ENCODE measurements around the gene EML6. TPM values are rescaled to one million over a fixed set of nuclear protein-coding genes. Genes with fewer than 3 reads are reported as not detected.

Gene EML6
- total RNA-seq, 2 experiments from 2014 or later = 0.96 to 1.2 TPM

DNA sequence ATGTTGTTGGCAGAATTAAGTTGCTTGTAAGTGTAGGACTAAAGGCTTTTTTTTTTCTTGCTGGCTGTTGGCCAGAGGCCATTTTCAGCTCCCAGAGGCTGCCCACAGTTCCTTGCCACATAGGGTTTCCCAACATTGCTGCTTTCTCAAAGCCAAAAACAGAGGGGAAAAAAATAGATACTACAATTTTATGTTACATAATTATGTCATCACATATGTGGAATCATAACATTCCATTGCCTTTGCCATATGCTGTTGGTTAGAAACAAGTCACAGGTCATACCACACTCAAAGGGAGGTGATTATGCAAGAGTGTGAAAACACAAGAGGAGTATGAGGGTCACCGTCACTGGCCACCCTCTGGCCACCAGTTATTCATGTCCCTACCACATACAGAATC is 172.3 kb downstream of the EML6 start:
- POLR2A ChIA-PET = no interaction called here
- Mint-ChIP-seq H3K36me3 (ENCODE audit: low read depth) (peaks cover 3% of the 10 kb centered on the region), H3K27me3 (no peaks in the 10 kb centered on the region), H3K27ac (no peak overlapping the region), H3K4me1 (peaks cover 20% of the 10 kb centered on the region), H3K4me3 (no peak overlapping the region), H3K9me3 (no peaks in the 10 kb centered on the region)
- DNase-seq = no peak
- CTCF ChIA-PET = interaction anchor here (0.6 to 1.4 kb wide), 2 partner anchors 9 to 76 kb away, joined by 3 to 4 read pairs; no protein-coding TSS in a partner anchor

DNA sequence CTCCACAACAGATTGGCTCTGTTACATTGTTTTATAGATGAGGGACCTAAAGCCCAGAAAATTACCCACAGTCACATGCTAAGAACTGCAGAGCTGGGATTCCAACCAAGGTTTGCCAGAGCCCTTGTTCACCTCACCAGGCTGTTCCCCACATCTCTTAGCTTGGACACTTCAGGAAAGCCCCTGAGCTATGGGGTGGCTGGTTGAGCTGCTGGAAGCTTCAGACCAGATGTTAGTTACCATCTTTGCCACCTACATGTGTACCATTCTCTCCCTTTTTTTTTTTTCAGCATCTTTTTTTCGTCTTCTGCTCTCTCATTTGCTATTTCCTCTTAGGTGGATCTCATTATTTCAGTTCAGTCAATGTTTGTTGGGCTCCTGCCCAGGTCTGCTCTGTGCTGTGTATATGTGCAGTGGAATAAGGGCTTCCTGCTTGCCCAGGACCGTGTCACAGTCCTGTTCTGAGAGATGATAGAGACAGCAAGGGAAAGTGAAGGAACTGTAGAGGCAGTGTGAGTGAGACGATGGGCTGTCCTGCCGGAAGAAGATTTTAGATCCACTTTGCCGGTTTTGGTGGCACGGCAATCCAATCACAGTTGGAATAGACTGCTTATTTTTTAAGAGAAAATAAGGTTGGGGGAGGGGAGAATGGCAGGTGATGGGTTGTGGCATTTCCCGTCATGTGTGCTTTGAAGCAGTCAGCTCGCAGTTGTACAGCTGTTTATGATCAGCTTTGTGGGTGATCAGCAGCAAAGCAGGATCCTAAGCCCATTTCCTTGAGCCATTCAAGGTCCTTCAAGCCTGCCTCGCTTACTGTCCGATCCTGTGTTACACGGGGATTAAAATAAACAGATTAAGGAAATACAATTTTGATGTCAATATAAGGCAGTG is 174.2 kb downstream of the EML6 start:
- CTCF ChIA-PET = interaction anchor here (1.0 to 1.1 kb wide), 3 partner anchors 9 to 59 kb away, joined by 3 read pairs; no protein-coding TSS in a partner anchor
- peak; percentile 45 for DNase-seq
- H3K4me3 Mint-ChIP-seq = peak overlapping the region; percentile 3
- no peaks in the 10 kb centered on the region for H3K27me3 Mint-ChIP-seq
- H3K9me3 Mint-ChIP-seq = no peaks in the 10 kb centered on the region
- H3K36me3 Mint-ChIP-seq (ENCODE audit: low read depth) = peaks cover 3% of the 10 kb centered on the region
- peaks cover 20% of the 10 kb centered on the region for H3K4me1 Mint-ChIP-seq
- POLR2A ChIA-PET = interaction anchor here (0.6 kb wide), 1 partner anchor 9 kb away, joined by 6 read pairs; no protein-coding TSS in a partner anchor
- peak overlapping the region; percentile 81 for H3K27ac Mint-ChIP-seq

DNA sequence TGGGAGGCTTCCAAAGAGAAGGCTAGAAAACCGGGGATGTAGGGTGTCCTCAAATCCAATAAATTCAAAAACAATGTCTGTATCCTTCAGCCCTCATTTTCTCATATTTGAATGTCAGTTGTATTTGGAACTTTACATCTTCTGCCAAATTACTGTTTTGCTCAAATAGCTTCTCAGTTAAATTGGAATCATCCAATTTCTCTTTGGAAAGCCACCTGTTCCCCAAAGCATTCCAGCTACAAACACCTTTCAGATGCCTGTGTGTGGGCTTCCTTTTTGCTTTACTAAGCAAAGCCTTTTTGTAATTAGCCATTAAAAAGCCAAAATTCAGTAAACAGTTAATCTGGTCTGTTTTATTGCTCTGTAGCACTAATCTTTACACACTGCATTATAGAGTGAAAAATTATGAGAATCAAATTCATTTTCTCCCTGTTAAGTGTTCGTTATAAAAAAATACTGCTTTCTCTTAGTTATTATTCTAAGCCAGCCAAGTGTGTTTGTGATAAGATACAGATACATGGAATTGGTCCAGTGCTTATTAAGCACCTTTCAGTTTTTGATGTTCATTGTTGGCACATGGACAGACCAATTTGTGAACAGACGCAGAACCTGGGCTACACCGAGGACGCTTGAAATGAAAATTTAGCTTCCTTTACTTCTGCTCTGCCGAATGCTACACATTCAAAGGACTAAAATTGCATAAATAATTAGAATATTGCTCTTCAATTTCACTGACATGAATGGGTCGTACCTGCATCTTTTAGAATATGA is 175.2 kb downstream of the EML6 start:
- H3K9me3 Mint-ChIP-seq = no peaks in the 10 kb centered on the region
- H3K36me3 Mint-ChIP-seq (ENCODE audit: low read depth) = peaks cover 3% of the 10 kb centered on the region
- no peak overlapping the region for H3K4me3 Mint-ChIP-seq
- POLR2A ChIA-PET = no interaction called here
- no peaks in the 10 kb centered on the region for H3K27me3 Mint-ChIP-seq
- peak overlapping the region; percentile 81 for H3K27ac Mint-ChIP-seq
- no peak for DNase-seq
- H3K4me1 Mint-ChIP-seq = peaks cover 23% of the 10 kb centered on the region
- CTCF ChIA-PET = interaction anchor here (1.0 to 1.1 kb wide), 4 partner anchors 10 to 63 kb away, joined by 3 read pairs; no protein-coding TSS in a partner anchor

DNA sequence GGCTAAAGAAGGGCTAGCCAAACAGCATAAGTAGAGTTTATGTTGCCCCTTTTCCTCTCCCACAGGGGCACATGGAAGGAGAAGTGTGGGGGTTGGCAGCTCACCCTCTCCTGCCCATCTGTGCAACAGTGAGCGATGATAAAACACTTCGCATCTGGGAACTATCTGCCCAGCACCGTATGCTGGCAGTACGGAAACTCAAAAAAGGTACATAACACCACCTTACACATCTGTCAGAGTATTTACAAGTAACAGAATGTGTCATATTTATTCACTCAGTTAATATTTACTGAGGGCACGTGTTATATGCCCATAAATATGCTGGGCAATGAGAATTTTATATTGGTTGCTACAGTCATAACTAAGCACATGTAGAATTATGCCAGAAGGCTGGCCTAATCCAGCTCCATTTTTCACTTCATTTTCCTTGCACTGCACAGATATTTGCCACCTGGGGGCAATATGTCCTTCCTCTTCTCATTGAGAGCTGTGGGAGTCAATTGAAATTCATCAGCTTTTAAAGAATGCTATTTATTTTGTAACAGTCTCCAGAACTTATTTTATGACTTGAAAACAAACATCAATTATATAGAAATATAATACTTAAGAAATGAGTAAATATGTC is 176.2 kb downstream of the EML6 start:
- POLR2A ChIA-PET = no interaction called here
- peaks cover 3% of the 10 kb centered on the region for H3K36me3 Mint-ChIP-seq (ENCODE audit: low read depth)
- DNase-seq = no peak

DNA sequence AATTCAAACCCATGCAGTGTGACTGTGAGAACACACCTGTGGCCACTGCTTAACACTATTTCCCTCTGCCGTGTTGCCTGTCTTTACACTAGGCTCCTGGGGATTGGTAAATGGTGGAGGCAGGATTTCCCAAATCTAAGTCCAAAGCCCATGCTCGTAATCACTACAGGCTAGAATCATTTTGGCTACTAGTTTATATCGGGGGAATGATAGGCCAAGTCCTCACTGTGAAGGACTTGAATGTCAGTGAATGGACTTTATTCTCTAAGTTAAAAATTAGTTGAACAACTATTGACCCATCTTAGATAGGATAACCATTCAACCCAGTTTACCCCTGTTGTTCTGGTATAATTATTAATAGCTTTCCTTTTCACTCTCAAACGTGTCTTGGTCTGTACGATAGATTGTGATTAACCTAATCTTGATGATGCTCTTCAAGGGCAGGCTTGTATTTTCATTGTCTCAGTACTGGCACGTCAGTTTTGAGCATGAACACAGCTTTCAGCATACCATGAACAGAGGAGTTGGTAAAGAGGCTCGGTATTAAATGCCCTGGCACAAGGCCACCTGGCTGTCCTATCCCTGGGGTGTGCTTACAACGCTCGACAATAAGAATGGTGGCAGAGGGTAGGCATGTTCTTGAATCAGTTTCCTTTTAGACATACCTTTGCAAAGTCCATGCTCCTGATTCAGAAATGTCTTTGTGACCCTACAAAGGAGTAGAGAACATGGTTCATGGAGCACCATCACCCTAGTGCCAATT is 177.9 kb downstream of the EML6 start:
- POLR2A ChIA-PET = no interaction called here
- H3K4me1 Mint-ChIP-seq = peaks cover 33% of the 10 kb centered on the region
- no peak overlapping the region for H3K4me3 Mint-ChIP-seq
- no peaks in the 10 kb centered on the region for H3K27me3 Mint-ChIP-seq
- no peak overlapping the region for H3K27ac Mint-ChIP-seq
- peaks cover under 1% of the 10 kb centered on the region for H3K36me3 Mint-ChIP-seq (ENCODE audit: low read depth)
- CTCF ChIA-PET = no interaction called here
- no peaks in the 10 kb centered on the region for H3K9me3 Mint-ChIP-seq
- no peak for DNase-seq

More for the DNA sequence above, 176.2 kb downstream of the EML6 start:
- H3K27me3 Mint-ChIP-seq = no peaks in the 10 kb centered on the region
- no peak overlapping the region for H3K4me3 Mint-ChIP-seq
- peaks cover 33% of the 10 kb centered on the region for H3K4me1 Mint-ChIP-seq
- no peak overlapping the region for H3K27ac Mint-ChIP-seq
- H3K9me3 Mint-ChIP-seq = no peaks in the 10 kb centered on the region
- CTCF ChIA-PET = interaction anchor here (0.6 to 1.1 kb wide), 5 partner anchors 9 to 995 kb away, joined by 3 to 4 read pairs (median 3); no protein-coding TSS in a partner anchor

DNA sequence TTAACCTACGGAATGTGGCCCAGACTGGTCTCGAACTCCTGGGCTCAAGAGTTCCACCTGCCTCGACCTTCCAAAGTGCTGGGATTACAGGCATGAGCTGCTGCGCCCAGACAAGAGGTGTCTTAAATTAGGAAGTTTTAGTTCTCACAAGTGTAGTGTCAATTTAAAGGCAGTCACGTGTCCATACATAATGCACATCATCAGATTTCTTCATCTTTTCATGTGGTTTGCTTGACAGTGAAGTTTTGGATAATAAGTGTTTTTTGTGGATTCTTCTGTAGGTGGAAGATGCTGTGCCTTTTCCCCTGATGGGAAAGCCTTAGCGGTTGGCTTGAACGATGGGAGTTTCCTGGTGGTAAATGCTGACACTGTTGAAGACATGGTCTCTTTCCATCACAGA is 179.3 kb downstream of the EML6 start:
- Mint-ChIP-seq H3K27ac (no peak overlapping the region), H3K4me3 (no peak overlapping the region), H3K4me1 (peaks cover 25% of the 10 kb centered on the region), H3K9me3 (no peaks in the 10 kb centered on the region), H3K36me3 (ENCODE audit: low read depth) (no peaks in the 10 kb centered on the region), H3K27me3 (no peaks in the 10 kb centered on the region)
- POLR2A ChIA-PET = no interaction called here
- CTCF ChIA-PET = no interaction called here
- no peak for DNase-seq

DNA sequence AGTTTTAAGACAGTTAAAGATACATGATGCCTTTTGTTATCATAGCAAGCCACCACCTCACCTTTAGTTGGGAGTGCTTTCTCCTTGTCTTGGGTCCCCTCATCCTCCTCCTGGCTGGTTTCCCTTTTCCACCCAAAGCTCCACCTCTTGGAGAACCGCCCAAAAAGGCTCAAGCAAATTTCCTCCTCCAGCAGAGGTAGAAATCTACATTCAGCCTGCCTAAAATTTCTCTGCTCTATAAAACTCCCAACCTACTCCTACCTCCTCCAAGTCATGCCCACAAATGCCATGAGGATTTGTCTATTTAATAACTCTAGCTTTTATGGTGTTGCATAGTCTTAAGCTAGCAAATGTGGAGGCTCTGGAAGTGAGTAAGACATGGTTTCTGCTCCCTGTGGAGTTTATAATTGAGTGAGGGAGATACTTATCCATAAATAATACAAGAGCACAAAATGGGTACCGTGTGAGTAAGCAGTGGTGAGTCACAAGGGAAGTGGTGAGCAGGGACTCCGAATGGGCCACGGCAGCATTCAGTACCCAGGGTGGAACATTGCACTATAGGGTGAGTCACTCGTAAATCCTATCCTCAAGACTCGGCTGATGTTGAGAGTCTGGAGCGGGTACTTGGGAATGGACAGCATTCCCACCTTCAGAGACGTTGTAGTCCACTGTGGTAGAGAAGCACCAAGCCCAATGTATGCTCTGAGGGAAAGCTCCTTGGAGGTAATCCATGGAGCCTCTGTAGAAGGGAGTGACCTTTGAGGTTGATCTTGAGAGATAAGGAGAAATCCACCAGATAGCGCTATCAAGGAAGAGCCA is 180.5 kb downstream of the EML6 start:
- no peak overlapping the region for H3K4me3 Mint-ChIP-seq
- peak; percentile 42 for DNase-seq
- H3K36me3 Mint-ChIP-seq (ENCODE audit: low read depth) = no peaks in the 10 kb centered on the region
- H3K27ac Mint-ChIP-seq = no peak overlapping the region
- H3K4me1 Mint-ChIP-seq = peaks cover 15% of the 10 kb centered on the region
- no peaks in the 10 kb centered on the region for H3K9me3 Mint-ChIP-seq
- POLR2A ChIA-PET = no interaction called here
- H3K27me3 Mint-ChIP-seq = peaks cover 1% of the 10 kb centered on the region
- CTCF ChIA-PET = interaction anchor here (0.5 kb wide), 2 partner anchors 199 to 382 kb away, joined by 3 read pairs; no protein-coding TSS in a partner anchor

DNA sequence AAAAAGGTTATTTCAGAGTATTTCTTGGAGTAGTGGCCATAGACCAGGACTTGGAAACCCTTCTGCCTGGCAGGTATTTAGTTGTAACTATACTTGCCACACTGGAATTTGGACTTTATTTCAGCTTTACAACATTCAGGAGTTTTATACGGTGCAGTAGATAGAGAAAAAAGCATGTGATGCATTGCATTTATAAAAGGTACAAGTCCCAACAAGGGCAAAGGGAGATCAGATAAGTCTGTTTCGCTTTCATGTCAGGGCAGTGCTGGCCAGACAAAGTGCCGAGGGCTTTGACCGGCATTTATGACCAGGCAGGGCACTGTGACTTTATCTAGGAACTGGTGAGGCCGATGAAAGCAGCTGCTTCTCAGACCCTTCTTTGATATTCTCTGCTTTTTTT is 181.4 kb downstream of the EML6 start:
- no peak for DNase-seq
- H3K36me3 Mint-ChIP-seq (ENCODE audit: low read depth) = no peaks in the 10 kb centered on the region
- peaks cover 12% of the 10 kb centered on the region for H3K4me1 Mint-ChIP-seq
- CTCF ChIA-PET = interaction anchor here (0.5 kb wide), 1 partner anchor 198 kb away, joined by 3 read pairs; no protein-coding TSS in a partner anchor
- H3K9me3 Mint-ChIP-seq = no peaks in the 10 kb centered on the region
- peaks cover 1% of the 10 kb centered on the region for H3K27me3 Mint-ChIP-seq
- POLR2A ChIA-PET = no interaction called here
- no peak overlapping the region for H3K4me3 Mint-ChIP-seq
- no peak overlapping the region for H3K27ac Mint-ChIP-seq

DNA sequence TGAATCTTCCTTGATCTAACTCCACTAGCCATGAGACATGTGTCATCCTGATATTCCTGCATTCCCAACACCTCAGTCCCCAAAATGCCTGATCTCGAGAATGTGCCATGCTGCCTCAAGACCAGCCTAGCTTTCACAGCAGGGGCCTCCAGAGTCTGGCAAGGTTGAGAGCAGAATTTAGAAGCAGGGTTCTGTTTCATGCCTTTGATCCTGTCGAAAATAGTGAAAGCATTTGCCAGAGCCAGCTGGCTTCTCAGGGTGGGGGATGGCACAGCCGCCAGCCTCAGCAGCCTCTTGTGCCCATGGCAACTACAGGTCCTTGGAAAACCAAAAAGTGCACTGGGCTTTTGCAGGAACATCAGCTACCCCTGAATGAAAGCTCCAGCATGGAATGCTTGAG is 183.3 kb downstream of the EML6 start:
- Mint-ChIP-seq H3K4me1 (peaks cover 12% of the 10 kb centered on the region), H3K27me3 (peaks cover 3% of the 10 kb centered on the region), H3K4me3 (no peak overlapping the region), H3K9me3 (no peaks in the 10 kb centered on the region), H3K36me3 (ENCODE audit: low read depth) (no peaks in the 10 kb centered on the region), H3K27ac (no peak overlapping the region)
- CTCF ChIA-PET = no interaction called here
- POLR2A ChIA-PET = no interaction called here
- DNase-seq = no peak

DNA sequence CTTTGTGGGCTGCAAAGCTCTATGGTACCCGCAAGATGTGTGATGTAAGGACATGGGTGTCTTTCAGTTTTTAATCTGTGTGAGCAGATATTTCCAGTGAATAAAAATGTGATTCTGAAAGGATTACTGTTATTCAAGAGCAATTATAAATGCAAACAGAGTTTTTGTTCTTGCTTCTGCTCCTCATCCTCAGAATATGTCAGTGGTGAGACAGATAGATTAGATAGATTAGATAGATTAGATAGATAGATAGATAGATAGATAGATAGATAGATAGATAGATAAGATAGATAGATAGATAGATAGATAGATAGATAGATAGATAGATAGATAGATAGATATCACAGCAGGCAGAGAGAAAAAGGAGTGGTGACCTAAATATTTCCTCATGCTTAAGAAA is 184.2 kb downstream of the EML6 start:
- H3K36me3 Mint-ChIP-seq (ENCODE audit: low read depth) = no peaks in the 10 kb centered on the region
- no peak overlapping the region for H3K27ac Mint-ChIP-seq
- POLR2A ChIA-PET = no interaction called here
- DNase-seq = no peak
- no peaks in the 10 kb centered on the region for H3K9me3 Mint-ChIP-seq
- peaks cover 3% of the 10 kb centered on the region for H3K27me3 Mint-ChIP-seq
- CTCF ChIA-PET = interaction anchor here (1.9 kb wide), 1 partner anchor 43 kb away, joined by 4 read pairs; no protein-coding TSS in a partner anchor
- no peak overlapping the region for H3K4me3 Mint-ChIP-seq
- H3K4me1 Mint-ChIP-seq = peaks cover 12% of the 10 kb centered on the region

DNA sequence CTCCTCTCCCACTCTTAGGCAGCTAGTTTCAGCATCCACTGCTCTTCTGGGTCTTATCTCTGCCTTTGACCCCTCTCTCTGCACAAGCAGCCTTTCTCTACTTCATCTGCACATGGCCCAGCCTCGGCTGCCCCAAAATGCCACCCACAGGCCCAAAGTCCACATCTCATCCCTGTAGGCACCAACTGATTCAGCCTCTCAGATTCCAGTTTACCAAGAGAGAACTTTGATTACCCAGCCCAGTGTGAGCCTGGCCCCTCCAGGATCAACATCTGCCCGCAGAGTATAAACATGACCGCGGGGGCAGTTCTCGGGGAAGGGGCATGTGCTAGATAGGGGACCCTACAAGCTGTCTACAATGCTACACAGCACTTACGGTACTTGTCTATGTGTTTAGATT is 185.1 kb downstream of the EML6 start:
- Mint-ChIP-seq H3K9me3 (no peaks in the 10 kb centered on the region), H3K36me3 (ENCODE audit: low read depth) (no peaks in the 10 kb centered on the region)

More for the DNA sequence above, 185.1 kb downstream of the EML6 start:
- no peak for DNase-seq
- peaks cover 5% of the 10 kb centered on the region for H3K27me3 Mint-ChIP-seq
- ChIA-PET POLR2A (no interaction called here), CTCF (interaction anchor here (1.9 kb wide), 1 partner anchor 42 kb away, joined by 4 read pairs; no protein-coding TSS in a partner anchor)
- H3K4me3 Mint-ChIP-seq = no peak overlapping the region
- peaks cover 10% of the 10 kb centered on the region for H3K4me1 Mint-ChIP-seq
- H3K27ac Mint-ChIP-seq = no peak overlapping the region

Data from activated CD4-positive, alpha-beta T cell treated with anti-CD3 and anti-CD28 coated beads, Interleukin-2, amount 10 ng/mL, durations not matched to agents 7 days and 5 days (primary cell).